ENCODE data around the gene ELAC2. TPM values are rescaled to one million over a fixed set of nuclear protein-coding genes. Genes with fewer than 3 reads are reported as not detected.

Gene ELAC2
- total and polyA plus RNA-seq, 2 of the 8 experiments (the other 6 are each of a cell fraction or from before 2014, with no cell fraction given), result 91.6 to 127 TPM

GRCh38 chr17:12995106-12995895 lies 22.5 kb downstream of the ELAC2 start:
- Histone ChIP-seq H3K56ac (replicated peaks; ENCODE audit: insufficient read length, low read depth, low read length) (no peak overlapping the region), H3K14ac (ENCODE audit: insufficient read length) (no peak overlapping the region), H4K8ac (ENCODE audit: extremely low read depth, insufficient read depth, low read length) (no peak overlapping the region), H3K27ac (ENCODE audit: low read depth, low read length) (no peak overlapping the region), H2BK120ac (replicated peaks; ENCODE audit: low read depth, low read length) (no peak overlapping the region), H4K91ac (replicated peaks; ENCODE audit: insufficient read length, low read length) (no peak overlapping the region), H2BK20ac (ENCODE audit: low read length) (no peak overlapping the region), H2BK12ac (ENCODE audit: low read depth, low read length) (no peak overlapping the region), H3K4ac (replicated peaks; ENCODE audit: insufficient read length, low read depth, low read length) (no peak overlapping the region), H3K23ac (ENCODE audit: insufficient read length) (no peak overlapping the region), H4K5ac (ENCODE audit: insufficient read length, low read depth, low read length) (no peak overlapping the region), H3K23me2 (ENCODE audit: low read depth, low read length) (no peaks in the 10 kb centered on the region), H3K79me1 (ENCODE audit: low read depth, low read length) (no peaks in the 10 kb centered on the region; the same call in none of the 2 replicates), H4K20me1 (replicated peaks in 1 of 2; ENCODE audit: control insufficient read depth in 1 of 2, insufficient read depth in 2 of 2, low read length in 2 of 2) (peaks cover 6 to 7% of the 10 kb centered on the region in 2 experiments), H3K36me3 (ENCODE audit: control insufficient read depth in 2 of 4, insufficient read depth in 4 of 4, low read length in 3 of 4) (peaks cover 62 to 94% (median 88%) of the 10 kb centered on the region in 4 experiments), H3K18ac (ENCODE audit: extremely low read depth, low read length) (no peak overlapping the region), H3K4me3 (ENCODE audit: extremely low read depth in 1 of 4, insufficient read depth in 2 of 4, low read depth in 3 of 4, low read length in 4 of 4) (no peak overlapping the region), H2BK15ac (ENCODE audit: low read length) (no peak overlapping the region), H3K4me2 (ENCODE audit: insufficient read depth in 1 of 2, low read depth in 2 of 2, low read length in 2 of 2) (no peak overlapping the region), H2AFZ (ENCODE audit: low read length) (no peak overlapping the region), H3K9me3 (ENCODE audit: insufficient read depth in 2 of 2, low read depth in 1 of 2, low read length in 1 of 2) (no peaks in the 10 kb centered on the region), H2BK5ac (ENCODE audit: low read depth, low read length) (no peak overlapping the region), H3K27me3 (replicated peaks in 1 of 4; ENCODE audit: control insufficient read depth in 3 of 4, extremely low read depth in 1 of 4, insufficient read depth in 3 of 4, low read length in 3 of 4) (no peaks in the 10 kb centered on the region), H3K79me2 (ENCODE audit: control insufficient read depth in 1 of 2, insufficient read depth in 2 of 2, low read length in 2 of 2) (no peaks in the 10 kb centered on the region), H3K9ac (replicated peaks in 1 of 4; ENCODE audit: extremely low read depth in 1 of 4, low read depth in 3 of 4, low read length in 3 of 4) (no peak overlapping the region; a peak in 1 of 7 replicates), H2AK5ac (ENCODE audit: low read depth, low read length) (no peak overlapping the region), H3K4me1 (replicated peaks in 1 of 4; ENCODE audit: control insufficient read depth in 3 of 4, insufficient read depth in 4 of 4, low read length in 3 of 4) (no peaks in the 10 kb centered on the region)
- FAIRE-seq (no peak), DNase-seq (ENCODE audit: low read depth in 1 of 2, low spot score in 2 of 2) (no peak)
- 87% methylated on average over 11 of the region's 11 CpGs; no CpG with 5 or more reads in 1 of the 2 experiments for WGBS, 2 experiments (ENCODE audit: extremely low coverage in 1 of 2, insufficient coverage in 1 of 2, insufficient read length in 1 of 2, insufficient replicate concordance in 2 of 2, low coverage in 1 of 2, low lambda C conversion rate in 2 of 2, missing lambda C conversion rate in 1 of 2)
- ChIA-PET POLR2A (ENCODE audit: partially characterized antibody) (interaction anchor here (1.4 kb wide), 1 partner anchor 9 kb away, joined by 4 read pairs; no protein-coding TSS in a partner anchor), CTCF (ENCODE audit: partially characterized antibody) (interaction anchor here (1.1 to 1.6 kb wide), 2 partner anchors 14 to 28 kb away, joined by 4 read pairs; no protein-coding TSS in a partner anchor)
- TF ChIP-seq GTF2F1 (IDR thresholded peaks at IDR 0.05; ENCODE audit: borderline replicate concordance, low read depth, low read length) (no peak), TEAD4 (IDR thresholded peaks at IDR 0.05; ENCODE audit: low read depth, low read length) (no peak), CBX8 (IDR thresholded peaks at IDR 0.05; ENCODE audit: borderline replicate concordance, low read depth, low read length) (no peak), BACH1 (IDR thresholded peaks at IDR 0.05; ENCODE audit: low read length) (no peak), KDM5A (IDR thresholded peaks at IDR 0.05; ENCODE audit: low read length) (no peak), SRF (IDR thresholded peaks at IDR 0.05; ENCODE audit: low read depth, low read length) (no peak), CHD2 (IDR thresholded peaks at IDR 0.05; ENCODE audit: low read length) (no peak), KDM1A (IDR thresholded peaks at IDR 0.05; ENCODE audit: borderline replicate concordance, low read length) (no peak), MAFK (IDR thresholded peaks at IDR 0.05; ENCODE audit: low read depth, low read length) (no peak), RFX5 (IDR thresholded peaks at IDR 0.05; ENCODE audit: borderline replicate concordance, low read depth, low read length) (no peak)
- TF ChIP-seq, protein P1, sequence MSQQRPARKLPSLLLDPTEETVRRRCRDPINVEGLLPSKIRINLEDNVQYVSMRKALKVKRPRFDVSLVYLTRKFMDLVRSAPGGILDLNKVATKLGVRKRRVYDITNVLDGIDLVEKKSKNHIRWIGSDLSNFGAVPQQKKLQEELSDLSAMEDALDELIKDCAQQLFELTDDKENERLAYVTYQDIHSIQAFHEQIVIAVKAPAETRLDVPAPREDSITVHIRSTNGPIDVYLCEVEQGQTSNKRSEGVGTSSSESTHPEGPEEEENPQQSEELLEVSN (IDR thresholded peaks at IDR 0.05), result no peak

All from H1 (cell line).